GM12864 (cell line): Measurements from ENCODE around the gene ZFPM1.
A peak's percentile ranks its signal among the peaks of the same experiment; 100 is the strongest.

Source experiments
- DNase-seq: peaks from one replicate; pipeline ENCODE4 v3.0.0-alpha.2; 2011; ENCODE audit warnings: low read depth
- H3K4me3 ChIP-seq: 2 replicates; pipeline ENCODE4 v1.5.1; 2011; ENCODE audit warnings: mild to moderate bottlenecking, low read depth, low read length, control low read depth
- TF ChIP-seq, protein P1 (sequence below): IDR thresholded peaks from 2 replicates; pipeline ENCODE4 v1.5.1; 2011; ENCODE audit warnings: low read depth, mild to moderate bottlenecking, moderate library complexity, low read length, control low read depth, inconsistent platforms; ENCODE audit errors: missing control alignments

ZFPM1 gene

DNA sequence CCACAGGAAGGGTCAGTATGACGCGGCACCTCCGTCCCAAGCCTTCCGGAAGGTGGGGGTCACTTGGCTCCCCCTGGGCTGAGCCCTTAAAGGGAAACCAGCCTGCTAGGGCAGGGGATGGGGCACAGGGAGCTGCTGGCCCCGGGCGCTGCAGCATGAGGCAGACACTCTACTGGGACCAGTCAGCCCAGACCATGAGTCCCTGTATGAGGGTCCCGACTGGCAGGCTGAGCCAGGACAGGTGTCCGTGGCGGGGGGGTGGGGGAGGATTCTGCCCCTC lies 73.8 kb downstream of the ZFPM1 start:
- TF ChIP-seq, protein P1, sequence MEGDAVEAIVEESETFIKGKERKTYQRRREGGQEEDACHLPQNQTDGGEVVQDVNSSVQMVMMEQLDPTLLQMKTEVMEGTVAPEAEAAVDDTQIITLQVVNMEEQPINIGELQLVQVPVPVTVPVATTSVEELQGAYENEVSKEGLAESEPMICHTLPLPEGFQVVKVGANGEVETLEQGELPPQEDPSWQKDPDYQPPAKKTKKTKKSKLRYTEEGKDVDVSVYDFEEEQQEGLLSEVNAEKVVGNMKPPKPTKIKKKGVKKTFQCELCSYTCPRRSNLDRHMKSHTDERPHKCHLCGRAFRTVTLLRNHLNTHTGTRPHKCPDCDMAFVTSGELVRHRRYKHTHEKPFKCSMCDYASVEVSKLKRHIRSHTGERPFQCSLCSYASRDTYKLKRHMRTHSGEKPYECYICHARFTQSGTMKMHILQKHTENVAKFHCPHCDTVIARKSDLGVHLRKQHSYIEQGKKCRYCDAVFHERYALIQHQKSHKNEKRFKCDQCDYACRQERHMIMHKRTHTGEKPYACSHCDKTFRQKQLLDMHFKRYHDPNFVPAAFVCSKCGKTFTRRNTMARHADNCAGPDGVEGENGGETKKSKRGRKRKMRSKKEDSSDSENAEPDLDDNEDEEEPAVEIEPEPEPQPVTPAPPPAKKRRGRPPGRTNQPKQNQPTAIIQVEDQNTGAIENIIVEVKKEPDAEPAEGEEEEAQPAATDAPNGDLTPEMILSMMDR, result no peak
- no peak overlapping the region for H3K4me3 ChIP-seq
- DNase-seq, result no peak

DNA sequence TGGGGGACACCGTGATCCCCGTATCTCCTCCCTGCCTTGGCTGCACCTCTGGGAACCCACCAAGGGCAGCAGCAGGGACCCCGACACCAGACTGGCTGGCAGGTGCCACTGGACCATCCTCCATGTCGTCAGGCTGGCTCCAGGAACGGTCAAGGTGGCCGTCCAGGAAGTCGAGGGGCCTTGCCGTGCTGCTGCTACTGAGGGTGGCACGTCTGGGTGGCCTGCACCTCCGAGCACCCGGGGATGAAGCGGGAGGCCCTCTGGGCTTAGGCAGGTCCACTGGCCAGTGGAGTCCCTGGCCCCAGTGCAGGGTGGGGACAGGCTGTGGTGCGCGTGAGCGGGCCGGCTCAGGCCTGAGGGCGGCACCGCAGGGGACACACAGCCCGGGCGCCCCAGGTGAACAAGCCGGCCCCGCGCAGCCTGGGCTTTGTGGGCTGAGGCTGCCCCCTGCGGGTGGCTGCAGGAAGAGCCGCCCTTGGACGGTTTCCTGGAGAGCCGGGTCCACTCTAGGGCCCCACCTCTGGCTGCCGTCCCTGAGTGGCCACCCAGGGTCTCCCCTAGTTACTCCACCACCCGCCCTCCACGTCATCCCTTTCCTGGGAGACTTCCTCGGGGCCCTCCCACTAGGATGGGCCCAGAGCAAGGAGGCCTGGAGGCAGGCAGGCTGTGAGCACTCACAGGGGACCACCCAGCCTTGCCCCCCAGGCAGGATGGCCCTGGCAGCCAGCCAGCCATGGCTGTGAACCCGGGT lies 74.3 kb downstream of the ZFPM1 start:
- TF ChIP-seq, protein P1, result peak; percentile 79
- H3K4me3 ChIP-seq, result no peak overlapping the region
- no peak for DNase-seq

DNA sequence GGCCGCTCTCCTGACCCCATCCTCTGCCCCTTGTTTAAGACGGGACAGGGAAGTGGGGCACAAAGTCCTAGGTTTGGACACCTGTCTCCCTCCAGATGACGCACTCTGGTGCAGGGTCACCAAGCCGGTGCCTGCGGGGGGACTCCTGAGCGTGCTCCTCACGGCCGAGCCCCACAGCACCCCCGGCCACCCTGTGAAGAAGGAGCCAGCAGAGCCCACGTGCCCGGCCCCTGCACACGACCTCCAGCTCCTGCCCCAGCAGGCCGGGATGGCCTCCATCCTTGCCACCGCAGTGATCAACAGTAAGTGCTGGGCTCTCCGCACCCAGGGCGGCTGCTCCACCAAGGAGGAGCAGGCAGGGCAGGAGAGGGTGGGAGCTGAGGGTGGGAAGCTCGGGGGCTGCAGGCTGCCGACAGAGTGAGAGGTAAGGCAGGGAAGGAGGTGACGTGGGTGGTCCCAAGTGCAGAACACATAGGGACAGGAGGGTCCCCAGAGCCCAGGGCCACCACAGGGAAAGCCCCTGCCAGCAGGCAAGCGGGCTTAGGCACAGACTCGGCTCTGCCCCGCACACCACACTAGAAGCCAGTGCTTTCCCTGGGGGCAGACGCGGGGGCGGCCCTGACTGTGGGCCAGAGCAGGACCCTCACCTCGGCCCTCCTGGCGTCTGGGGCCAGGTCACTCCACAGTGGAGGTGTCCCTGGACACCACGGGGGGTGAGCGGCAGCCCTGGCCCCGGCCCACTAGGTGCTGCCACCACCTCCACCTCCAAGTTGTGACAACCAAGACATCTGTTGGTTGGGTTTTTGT lies 75.1 kb downstream of the ZFPM1 start:
- H3K4me3 ChIP-seq, result no peak overlapping the region
- DNase-seq, result no peak
- TF ChIP-seq, protein P1, result no peak

DNA sequence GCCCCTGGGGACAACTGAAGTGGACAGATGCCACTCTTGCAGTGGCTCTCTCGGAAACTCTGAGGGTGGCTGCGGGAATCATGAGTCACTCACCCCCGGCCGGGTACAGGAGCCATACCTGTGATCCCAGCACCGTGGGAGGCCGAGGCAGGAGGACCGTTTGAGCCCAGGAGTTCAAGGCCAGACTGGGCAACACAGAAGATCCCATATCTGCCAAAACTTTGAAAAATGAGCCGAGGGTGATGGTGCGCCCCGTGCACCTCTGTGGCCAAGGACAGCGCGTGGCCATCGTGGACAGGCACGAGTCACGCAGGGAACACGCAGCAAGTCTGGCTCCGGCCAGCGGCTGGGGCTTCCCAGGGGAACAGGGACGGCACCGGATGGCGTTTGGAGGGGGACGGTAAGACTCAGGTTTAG lies 75.8 kb downstream of the ZFPM1 start:
- no peak for DNase-seq
- no peak overlapping the region for H3K4me3 ChIP-seq
- TF ChIP-seq, protein P1, result no peak

DNA sequence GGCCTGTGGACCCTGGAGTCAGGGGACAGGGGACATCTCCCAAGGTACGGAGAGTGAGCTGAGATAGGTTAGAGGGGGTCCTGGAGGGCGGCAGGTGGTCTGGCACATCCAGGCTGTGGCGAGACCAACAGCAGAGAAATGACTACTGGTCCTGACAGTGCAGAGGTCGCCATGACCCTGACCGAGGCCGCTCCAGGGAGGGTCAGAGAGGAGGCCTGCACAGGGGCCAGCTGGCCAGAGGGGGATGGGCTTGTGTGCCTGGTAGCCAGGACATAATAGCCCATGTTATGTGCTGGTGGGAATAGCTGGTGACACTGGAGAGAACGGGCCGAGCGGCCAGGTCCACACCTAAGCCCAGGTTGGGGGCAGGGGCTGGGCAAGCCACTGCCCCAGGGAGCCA lies 76.5 kb downstream of the ZFPM1 start:
- no peak for DNase-seq
- TF ChIP-seq, protein P1, result no peak
- no peak overlapping the region for H3K4me3 ChIP-seq

DNA sequence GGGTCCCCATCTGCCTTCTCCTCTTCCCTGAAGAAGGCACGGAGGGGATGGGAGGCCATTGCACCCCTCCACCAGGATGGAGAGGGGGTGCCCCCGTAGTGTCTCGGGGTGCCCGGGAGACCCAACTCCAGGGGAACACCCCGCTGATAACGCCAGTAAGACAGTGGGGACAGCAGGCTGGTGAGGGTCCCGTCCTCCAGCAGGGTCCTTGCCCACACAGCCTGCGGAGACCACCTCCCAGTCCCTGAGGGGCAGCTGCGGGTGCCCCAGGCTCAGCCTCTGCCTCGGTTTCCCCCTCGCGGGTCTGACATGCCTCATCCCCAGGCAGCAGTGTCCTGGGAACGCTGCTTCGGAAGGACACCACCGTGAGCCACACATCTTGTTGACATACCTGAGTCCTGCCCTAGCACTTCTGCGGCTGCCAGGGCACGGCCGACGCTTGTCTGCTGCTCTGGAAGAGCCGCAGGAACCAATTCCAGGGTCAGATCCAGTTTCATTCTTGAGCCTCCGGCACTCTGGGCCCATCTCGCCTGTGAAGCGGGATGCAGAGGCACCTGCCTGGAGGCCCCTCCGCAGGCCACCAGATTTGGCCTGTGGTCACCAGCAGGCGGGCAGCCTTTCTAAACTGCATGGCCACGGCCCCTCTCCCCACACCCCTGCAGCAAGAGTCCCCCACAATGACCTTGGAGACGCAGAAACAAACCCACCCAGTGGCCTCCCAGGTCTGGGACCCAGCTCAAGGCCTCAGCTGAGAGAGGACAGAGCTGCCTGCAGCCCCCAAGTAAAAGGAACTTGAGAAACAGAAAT lies 77.2 kb downstream of the ZFPM1 start:
- TF ChIP-seq, protein P1, result no peak
- DNase-seq, result no peak
- H3K4me3 ChIP-seq, result no peak overlapping the region
